ENCODE measurements around the gene LARGE2. TPM values are rescaled to one million over a fixed set of nuclear protein-coding genes. Genes with fewer than 3 reads are reported as not detected.

The LARGE2 gene
- total RNA-seq, 2 donors from 2014 or later: 12.2 to 14.5 TPM

- DNase-seq (peak; percentile 55 to 74 (median 64)), ATAC-seq (peak; percentile 9)
- 47 to 58% methylated on average over 4 to 18 of the region's 18 CpGs for WGBS, 2 donors
- no peaks in the 10 kb centered on the region for H3K27me3 ChIP-seq
- peaks cover 0 to 13% of the 10 kb centered on the region in 2 donors for H3K36me3 ChIP-seq (replicated peaks in 1 of 2; ENCODE audit: insufficient read depth in 1 of 2, low read depth in 2 of 2)
- no peaks in the 10 kb centered on the region for H3K9me3 ChIP-seq
- TF ChIP-seq CTCF (IDR thresholded peaks at IDR 0.05) (no peak), POLR2A (IDR thresholded peaks at IDR 0.05) (peak in 1 of 3 donors; percentile 8)
- peak within 1 kb of the TSS; percentile 83 to 93 (median 90) for H3K27ac ChIP-seq
- intact Hi-C loops (cut with DNase I): no loop called here
- no peak within 1 kb of the TSS for H3K4me3 ChIP-seq
- peaks cover 59% of the 10 kb centered on the region for H3K4me1 ChIP-seq
Measured at GRCh38 chr11:45906965-45907611, 15.4 kb upstream of the LARGE2 start, which contains the start of gene FREY1. FREY1 (minus strand) TSS chr11:45907271; CDS start chr11:45907245, 26 bp downstream.

GRCh38 chr11:45907911-45908370, 14.5 kb upstream of the LARGE2 start:
- 47 to 53% methylated on average over 2 to 7 of the region's 8 CpGs for WGBS, 2 donors
- ATAC-seq (peak; percentile 10), DNase-seq (peak; percentile 71 to 90 (median 86))
- peaks cover 0 to 13% of the 10 kb centered on the region in 2 donors for H3K36me3 ChIP-seq (replicated peaks in 1 of 2; ENCODE audit: insufficient read depth in 1 of 2, low read depth in 2 of 2)
- peak overlapping the region; percentile 83 to 93 (median 90) for H3K27ac ChIP-seq
- no peak overlapping the region for H3K4me3 ChIP-seq
- H3K27me3 ChIP-seq: no peaks in the 10 kb centered on the region
- H3K4me1 ChIP-seq: peaks cover 59% of the 10 kb centered on the region
- intact Hi-C loops (cut with DNase I): no loop called here
- TF ChIP-seq POLR2A (IDR thresholded peaks at IDR 0.05): peak; percentile 39 to 54 (median 42)
- no peak for TF ChIP-seq CTCF (IDR thresholded peaks at IDR 0.05)
- H3K9me3 ChIP-seq: no peaks in the 10 kb centered on the region

- no peak overlapping the region for H3K4me3 ChIP-seq
- H3K36me3 ChIP-seq (replicated peaks in 1 of 2; ENCODE audit: insufficient read depth in 1 of 2, low read depth in 2 of 2): peaks cover 12 to 30% of the 10 kb centered on the region in 2 donors
- ATAC-seq (no peak), DNase-seq (no peak)
- TF ChIP-seq CTCF (IDR thresholded peaks at IDR 0.05): no peak
- H3K9me3 ChIP-seq: no peaks in the 10 kb centered on the region
- H3K27me3 ChIP-seq: no peaks in the 10 kb centered on the region
- 87 to 89% methylated on average over 27 to 28 of the region's 32 CpGs for WGBS, 2 donors
- H3K27ac ChIP-seq: no peak overlapping the region
- intact Hi-C loops (cut with DNase I): no loop called here
- peaks cover 43% of the 10 kb centered on the region for H3K4me1 ChIP-seq
Measured at GRCh38 chr11:45909594-45910475, 12.6 kb upstream of the LARGE2 start.

- DNase-seq (no peak), ATAC-seq (no peak)
- no peaks in the 10 kb centered on the region for H3K9me3 ChIP-seq
- no peaks in the 10 kb centered on the region for H3K27me3 ChIP-seq
- no peak overlapping the region for H3K27ac ChIP-seq
- TF ChIP-seq CTCF (IDR thresholded peaks at IDR 0.05) (no peak), POLR2A (IDR thresholded peaks at IDR 0.05) (no peak)
- peaks cover 35% of the 10 kb centered on the region for H3K4me1 ChIP-seq
- H3K36me3 ChIP-seq (replicated peaks in 1 of 2; ENCODE audit: insufficient read depth in 1 of 2, low read depth in 2 of 2): peaks cover 12 to 32% of the 10 kb centered on the region in 2 donors
- no peak overlapping the region for H3K4me3 ChIP-seq
- intact Hi-C loops (cut with DNase I): no loop called here
- 85 to 90% methylated on average over 4 to 9 of the region's 9 CpGs for WGBS, 2 donors
Measured at GRCh38 chr11:45910623-45911022, 11.8 kb upstream of the LARGE2 start.
